GM18511 (cell line): ENCODE data around the gene ASCC2.

Experiments used
- ATAC-seq: cut with Tn5 transposase; IDR thresholded peaks from one replicate; pipeline ENCODE4 v1.9.1; 2021; ENCODE audit warnings: mild to moderate bottlenecking, moderate library complexity; ENCODE audit not compliant: unreplicated experiment

Gene ASCC2

DNA sequence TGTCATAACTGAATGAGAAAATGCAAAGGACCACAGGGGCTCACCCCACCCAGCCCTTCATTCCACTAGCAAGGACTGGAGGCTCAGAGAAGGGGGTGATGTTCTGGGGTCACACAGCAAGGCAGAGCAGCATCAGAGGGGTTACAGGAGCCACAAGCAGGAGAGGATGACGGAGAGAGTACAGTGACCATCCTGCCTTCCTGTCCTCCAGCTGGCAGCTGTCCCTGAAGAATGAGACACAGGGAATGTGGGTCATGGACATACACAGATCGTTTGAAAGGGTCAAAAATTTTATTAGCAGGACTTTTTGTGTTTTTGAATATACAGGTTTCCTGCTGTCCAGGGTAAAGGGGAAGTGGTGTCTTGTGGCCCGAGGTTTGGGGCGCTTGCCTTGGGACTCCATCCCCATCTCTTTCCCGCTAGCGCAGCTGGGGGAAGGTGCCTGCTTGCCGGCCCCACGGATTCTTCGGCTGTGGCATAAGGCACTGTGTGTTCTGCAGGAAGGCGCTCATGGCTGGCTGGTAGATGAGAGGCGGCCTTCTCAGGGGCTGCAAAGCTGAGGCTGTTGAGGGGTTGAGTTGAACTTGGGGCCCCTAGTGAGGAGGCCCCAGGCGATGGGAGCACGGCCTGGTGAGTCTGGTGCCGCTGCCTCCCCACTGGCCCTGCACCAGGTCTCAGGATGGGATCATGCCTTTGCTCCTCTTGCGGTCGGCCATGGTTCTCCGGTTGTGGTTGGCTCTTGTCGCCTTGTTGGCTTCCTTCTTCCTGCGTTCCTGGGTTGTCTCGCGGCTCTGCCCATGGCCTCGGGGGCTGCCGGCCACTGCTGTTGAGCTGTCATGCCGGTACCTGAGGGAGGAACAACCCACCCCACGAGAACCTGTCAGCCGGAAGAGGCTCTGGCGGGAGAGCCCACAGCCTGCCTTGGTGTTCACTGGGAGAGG, 49.5 kb downstream of the ASCC2 start:
- ATAC-seq = no peak

GRCh38 chr22:29787371-29787980, 50.6 kb downstream of the ASCC2 start:
- ATAC-seq = no peak

GRCh38 chr22:29786031-29786430, 52.0 kb downstream of the ASCC2 start:
- ATAC-seq = no peak

GRCh38 chr22:29784451-29785361, 53.4 kb downstream of the ASCC2 start:
- no peak for ATAC-seq

- no peak for ATAC-seq
Measured at GRCh38 chr22:29782061-29782845, 55.8 kb downstream of the ASCC2 start.

DNA sequence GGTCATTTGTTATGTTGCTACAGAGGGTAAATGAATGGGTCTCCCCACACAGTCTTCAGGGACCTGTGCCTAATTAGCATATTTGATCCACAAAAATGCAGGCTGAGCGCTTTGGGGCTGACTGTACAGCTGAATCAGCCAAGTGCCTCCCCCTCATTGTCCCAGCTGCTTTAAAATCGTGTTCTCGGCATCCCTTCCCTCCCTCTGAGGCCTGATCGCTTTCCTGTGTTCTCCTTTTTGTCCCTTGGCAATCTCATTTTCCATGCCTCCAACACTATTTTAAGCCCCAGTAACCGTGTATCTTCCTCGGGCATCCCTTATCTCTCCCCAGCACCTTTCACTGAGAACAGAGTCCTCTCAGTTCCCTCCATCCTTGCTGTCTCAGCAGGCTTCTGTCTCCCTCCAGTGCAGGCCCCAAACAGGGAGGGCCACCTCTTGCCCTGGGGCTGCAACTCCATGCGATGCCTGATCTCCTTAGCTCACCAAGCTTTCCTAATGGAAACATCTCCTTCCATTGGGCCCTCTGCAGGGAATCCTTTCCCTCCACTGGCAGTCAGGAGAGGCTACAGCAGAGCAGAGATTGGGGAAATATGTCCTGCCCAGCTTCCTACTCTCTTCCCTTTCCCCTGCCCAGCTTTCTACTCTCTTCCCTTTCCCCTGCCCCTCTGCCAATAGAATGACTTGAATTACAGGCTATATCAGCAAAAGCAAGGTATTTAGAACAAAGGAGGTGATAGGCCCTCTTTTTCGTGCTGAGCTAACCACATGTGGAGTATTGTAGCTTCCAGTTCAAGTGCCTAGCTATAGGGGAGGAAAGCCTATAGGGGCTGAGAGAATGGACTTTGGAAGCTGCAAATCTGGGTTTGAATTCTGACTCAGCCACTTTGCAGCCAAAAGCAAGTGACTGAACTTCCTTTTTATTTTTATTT, 57.1 kb downstream of the ASCC2 start:
- ATAC-seq = no peak

GRCh38 chr22:29780220-29780619, 57.9 kb downstream of the ASCC2 start:
- ATAC-seq = no peak

DNA sequence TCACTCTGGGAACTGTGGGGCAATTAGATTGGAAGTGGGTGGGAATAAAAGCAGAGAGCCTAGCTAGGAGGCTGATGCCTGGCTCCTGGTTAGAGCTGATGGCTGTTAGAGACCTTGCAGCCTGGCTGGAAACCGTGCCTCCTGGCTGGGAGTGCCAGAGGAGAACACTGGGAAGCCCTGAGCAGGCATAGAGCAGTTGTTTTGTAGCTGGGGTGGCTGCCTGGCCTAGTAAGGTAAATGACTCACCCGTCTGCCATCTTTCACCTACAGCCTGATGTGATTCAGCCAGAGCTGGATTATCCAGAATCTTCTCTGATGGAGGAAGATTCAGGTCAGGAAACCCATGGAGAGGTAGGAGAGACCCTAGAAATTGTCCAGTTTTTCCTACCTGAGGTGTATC, 64.8 kb downstream of the ASCC2 start:
- ATAC-seq = no peak

- no peak for ATAC-seq
Measured at GRCh38 chr22:29772170-29772641, 65.9 kb downstream of the ASCC2 start.

DNA sequence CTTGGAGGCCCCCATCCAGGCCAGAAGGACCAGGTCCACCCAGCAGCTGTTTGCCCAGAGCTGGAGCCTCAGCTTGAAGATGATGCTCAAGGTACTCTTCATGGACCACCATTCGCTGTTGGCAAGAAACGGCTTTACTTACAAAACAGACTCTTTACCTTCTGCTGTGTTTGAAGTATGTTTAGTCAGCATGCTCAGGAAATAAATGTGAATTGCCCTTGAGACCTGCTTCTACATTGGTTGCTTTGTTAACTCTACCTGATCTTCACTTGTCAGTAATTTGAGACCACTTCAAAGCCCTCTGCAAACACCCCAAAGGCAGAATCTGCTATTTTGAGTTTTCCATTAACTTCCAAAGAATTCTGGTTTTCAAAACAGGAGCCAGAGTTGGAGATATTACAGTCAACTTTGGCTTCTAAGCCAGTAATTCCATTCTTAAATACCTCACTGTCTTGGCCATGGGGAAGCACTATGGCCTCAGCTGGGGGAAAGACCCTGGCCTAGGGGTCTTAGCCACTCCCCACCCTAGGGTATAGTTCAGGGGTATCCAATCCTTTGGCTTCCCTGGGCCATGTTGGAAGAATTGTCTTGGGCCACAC, 68.3 kb downstream of the ASCC2 start:
- no peak for ATAC-seq

DNA sequence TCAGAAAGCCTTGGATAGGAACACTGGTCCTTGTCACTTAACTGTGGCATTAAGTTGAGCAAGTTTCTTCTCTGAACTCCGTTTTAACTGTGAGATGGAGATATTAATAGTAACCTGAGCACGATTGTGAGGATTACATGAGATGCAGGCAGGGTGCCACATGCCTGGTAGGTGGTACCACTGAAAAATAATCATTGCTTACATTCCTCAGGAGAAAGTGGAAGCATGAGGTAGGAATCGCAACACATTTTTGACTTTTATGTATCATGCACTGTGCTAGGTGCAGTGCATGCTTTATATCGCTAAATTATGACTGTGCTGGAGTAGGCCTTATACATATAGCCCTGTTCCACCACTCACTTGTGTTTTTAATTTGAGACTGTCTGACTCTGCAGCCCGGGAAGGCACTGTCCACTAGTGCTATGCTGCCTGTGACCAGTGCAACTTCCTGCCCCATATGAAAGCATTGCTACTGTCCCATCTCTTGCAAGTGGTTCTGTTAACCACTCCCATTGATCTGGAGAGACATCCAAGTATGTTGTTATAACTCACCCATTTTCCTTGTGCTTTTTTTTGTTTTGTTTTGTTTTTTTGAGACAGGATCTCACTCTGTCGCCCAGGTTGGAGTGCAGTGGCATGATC, 69.9 kb downstream of the ASCC2 start:
- ATAC-seq = no peak

GRCh38 chr22:29767171-29768051, 70.7 kb downstream of the ASCC2 start, which contains the start of gene UQCR10:
Gene UQCR10, plus strand, starts transcription at chr22:29767369. Its CDS starts 30 bp downstream, at chr22:29767399.
- ATAC-seq = peak; percentile 65

DNA sequence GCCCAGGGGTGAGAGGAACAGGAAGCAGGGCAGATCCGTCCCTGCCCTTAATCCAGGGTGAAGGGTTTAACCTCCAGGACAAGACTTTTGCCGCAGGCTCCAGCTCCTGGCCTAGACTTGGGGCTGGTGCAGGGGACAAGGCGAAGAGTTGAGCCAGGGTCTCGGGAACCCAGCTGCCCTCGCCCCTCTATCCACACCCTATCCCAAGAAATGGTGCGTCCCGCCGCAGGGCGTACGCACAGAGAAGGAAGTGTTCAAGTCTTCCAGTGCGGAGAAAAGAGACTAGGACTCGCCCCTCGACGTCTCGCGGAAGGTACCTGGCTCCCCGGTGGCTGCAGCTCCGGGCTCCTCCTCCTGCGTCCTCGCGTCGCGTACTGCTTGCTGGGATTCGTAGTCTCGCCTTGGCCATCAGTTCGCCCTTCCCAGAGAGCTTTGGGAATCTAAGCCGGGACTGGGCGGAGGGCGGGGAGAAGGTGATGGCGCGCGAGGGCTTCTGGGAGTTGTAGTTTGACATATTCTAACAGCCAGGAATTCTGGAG, 71.4 kb downstream of the ASCC2 start, which contains the start of gene ZMAT5:
Gene ZMAT5 (minus strand): TSS at position 376 of the 539 bp plus-strand sequence. CDS start 18,463 bp downstream, outside the sequence.
- peak; percentile 89 for ATAC-seq

DNA sequence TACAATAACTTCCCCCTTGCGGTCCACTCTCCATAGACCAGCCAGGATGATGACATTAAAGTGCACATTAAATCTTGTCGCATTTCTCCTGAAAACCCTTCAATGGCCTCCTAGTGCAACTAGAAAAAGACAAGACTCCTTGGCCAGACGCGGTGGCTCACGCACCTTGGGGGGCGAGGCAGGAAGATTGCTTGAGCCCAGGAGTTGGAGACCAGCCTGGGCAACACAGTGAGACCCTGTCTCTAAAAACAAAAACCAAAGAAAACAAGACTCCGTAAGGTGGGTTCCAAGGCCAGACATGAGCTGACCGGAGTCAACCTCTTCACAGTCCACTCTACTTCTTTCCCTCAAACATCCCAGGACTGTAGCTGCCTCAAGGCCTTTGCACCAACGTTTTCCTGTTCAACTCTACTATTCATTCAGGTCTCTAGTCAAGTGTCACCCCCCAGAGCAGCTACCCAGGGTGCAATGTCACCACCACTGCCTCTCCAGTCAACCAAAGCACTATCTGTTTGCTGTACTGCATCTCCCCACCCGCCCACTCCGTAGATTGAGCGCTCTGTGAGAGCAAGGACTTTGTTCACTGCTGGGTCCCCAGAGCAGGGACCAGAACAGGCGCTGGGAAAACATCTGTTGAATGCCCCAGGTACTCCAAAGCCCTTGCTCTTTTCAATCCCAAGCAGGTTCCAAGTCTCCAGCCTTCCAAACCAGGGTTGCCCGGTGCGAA, 72.0 kb downstream of the ASCC2 start:
- peak; percentile 25 for ATAC-seq

- ATAC-seq = no peak
Measured at GRCh38 chr22:29762263-29762662, 75.8 kb downstream of the ASCC2 start.

- no peak for ATAC-seq
Measured at GRCh38 chr22:29758959-29759358, 79.1 kb downstream of the ASCC2 start.
